HT-29 (cell line): ENCODE measurements around the gene C20orf144. TPM values are rescaled to one million over a fixed set of nuclear protein-coding genes. Genes with fewer than 3 reads are reported as not detected.

Experiments used
- DNase-seq: peaks from one replicate; pipeline ENCODE4 v3.0.0-alpha.2; 2015; ENCODE audit warnings: low spot score
- total RNA-seq: library from RNA; depleted of rRNA; stranded (reverse); fragments of >200 nt; shearing (Covaris generic); gene quantifications from 2 replicates; pipeline ENCODE4 v1.2.3, GENCODE V29; 2014

The C20orf144 gene
- total RNA-seq, 1 experiment from 2014 or later, result 0.15 TPM

DNA sequence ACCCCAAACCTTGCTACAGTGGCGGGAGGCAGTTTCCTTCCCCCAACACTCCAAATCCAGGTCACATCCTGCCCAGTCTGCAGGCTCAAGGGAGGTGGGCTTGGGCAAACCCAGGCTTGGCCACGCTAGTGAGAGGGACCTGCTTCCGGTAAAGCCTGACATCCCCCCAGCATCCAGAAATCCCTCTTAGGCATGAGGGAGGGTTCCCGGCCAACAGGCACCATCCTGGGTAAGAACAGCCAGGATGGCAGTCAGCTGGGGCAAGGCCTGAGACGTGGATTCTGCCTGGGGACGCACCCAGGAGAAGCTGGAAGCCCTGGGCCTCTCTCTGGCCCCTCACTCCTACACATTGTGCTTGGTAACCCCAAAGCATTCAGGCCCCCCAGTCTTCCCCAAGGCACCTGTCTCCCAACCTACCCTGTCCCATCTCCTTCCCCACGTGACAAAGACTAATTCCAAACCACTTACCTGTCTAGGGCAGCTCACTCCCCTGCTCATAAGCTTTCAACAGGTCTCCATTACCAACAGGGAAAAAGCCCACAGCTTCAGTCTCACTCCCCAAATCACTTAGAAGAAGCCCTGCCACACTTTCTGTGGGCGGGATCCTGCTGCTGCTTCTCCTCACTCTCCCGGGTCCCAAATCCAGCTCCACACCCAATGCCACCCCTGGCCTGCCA is 2.1 kb downstream of the C20orf144 start:
- DNase-seq, result no peak

DNA sequence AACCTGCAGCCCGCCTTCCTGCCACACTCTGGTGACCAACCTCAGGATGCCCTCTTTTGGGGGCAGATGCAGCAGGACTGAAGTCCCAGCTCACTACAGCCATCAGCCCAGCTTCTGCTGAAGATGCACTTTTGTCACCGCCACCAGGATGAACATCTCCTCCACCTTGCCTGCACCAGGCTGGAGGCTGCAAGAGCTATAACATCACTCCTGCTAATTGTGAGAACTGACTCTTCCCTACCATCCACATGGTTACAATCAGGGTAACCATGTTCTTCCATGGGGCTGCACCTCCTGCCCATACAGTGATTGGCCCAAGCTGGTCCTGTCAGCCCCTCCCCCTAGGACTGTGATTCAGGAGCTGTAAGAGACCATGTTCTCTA is 2.6 kb downstream of the C20orf144 start:
- no peak for DNase-seq

DNA sequence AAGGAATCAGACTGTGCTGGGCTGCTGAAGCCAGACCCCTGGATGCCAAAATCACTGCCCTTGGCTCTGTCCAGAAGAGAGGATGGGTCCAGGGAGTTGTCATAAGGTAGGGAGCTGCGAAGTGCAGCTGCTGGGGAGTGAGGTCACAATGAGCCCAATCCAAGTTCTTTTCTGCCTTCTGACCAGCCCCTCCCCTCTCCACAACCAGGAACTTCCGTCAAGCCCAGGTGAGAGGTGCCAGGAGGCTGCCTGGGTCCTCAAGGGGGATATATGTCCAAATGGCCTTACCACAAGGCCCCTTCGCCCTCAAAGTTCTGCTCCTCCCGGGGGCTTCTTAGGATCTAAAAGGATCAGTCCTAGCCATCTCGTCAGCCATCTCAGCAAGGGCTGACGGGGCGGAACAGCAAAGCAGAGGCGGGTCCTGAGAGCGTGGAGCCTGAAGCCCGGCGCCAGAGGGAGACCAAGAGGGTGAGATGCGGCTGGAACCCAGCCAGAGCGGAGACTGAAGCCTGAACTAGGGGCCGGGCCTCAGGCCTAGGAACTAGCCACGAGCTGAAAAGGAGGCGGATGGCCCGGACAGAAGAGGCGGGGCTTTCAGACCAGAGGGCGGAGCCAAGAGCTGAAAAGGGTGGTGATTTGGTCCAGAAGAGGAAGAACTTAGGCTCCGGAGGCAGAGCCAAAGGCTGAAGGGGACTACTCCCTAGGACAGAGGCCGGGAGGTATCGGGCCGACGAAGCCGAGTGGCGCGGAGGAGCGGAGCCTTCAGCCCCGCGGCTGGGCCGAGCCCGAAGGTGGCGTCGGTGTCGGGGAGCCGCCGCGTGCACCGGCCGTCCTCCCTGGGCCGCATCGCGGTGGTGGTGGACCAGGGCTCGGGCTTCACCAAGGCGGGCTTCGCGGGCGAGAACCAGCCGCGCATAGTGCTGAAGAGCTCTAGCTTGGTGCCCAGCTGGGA is 4.4 kb downstream of the C20orf144 start, which contains the start of gene ACTL10:
ACTL10 (plus strand) TSS at position 651 of the 952 bp plus-strand sequence. CDS start 555 bp downstream, outside the sequence.
- peak; percentile 100 for DNase-seq

DNA sequence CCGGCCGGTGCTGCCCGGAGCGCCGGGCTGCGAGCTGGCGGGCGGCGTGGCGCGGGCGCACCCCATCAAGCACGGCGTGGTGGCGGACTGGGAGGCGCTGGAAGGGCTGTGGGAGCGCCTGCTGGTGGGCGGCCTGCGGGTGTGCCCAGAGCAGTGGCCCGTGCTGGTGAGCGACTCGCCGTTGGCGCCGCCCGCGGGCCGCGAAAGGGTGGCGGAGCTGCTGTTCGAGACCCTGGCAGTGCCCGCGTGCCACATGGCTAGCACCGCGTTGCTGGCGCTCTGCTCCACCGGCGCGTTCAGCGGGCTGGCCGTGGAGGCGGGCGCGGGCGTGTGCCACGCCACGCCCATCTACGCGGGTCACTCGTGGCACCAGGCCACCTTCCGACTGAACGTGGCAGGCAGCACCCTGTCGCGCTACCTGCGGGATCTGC is 5.1 kb downstream of the C20orf144 start:
- no peak for DNase-seq

DNA sequence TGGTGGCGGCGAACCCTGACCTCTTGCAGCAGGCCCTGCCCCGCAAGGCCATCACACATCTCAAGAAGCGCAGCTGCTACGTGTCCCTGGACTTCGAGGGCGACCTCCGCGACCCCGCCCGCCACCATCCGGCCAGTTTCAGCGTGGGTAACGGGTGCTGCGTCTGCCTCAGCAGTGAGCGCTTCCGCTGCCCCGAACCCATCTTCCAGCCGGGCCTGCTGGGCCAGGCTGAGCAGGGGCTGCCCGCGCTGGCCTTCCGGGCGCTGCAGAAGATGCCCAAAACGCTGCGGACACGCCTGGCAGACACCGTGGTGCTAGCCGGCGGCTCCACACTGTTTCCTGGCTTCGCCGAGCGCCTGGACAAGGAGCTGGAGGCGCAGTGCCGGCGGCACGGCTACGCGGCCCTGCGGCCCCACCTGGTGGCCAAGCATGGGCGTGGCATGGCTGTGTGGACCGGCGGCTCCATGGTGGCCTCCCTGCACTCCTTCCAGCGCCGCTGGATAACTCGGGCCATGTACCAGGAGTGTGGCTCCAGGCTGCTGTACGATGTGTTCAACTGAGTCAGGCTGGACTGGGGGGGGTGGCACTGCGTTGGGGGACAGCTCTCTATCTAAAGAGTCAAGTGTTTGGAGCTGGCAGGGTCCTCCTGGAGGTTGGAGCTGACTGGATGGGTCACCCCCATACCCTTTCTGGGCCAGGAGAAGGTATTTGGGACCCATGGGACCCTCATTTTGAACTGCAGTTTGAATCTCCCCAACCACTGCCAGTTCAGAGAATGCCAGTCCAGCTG is 5.7 kb downstream of the C20orf144 start:
- DNase-seq, result peak; percentile 95

DNA sequence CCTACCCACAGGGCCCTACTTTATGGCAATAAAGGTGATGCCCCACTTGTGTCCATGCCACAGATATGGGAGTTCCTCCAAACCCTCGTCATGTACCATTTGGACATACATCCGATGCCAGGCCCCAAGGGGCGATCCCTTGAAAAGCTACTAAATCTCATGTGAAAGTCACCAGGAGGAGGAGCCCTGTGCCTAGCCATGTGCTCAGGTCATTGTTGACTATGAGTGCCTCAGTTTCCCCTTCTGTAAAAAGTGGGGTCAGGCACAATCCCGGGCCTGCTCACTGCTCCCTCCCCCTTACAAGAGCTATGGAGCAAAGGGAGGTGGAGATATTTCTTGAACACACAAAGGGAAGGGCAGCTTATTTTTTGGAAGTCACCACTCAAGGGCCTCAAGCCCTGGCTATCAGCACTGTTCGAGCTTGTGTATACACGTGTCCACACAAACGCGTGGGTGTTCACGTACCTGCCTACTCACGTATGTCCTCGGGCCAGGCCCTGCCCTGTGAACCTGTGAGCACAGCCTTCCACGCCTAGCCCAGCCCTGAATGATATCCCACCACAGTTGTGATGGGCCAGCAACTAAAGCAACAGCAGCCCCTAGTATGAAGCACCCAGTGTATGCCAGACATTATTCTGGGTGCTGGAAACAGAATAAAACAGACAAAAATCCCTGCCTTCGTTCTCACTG is 6.5 kb downstream of the C20orf144 start:
- no peak for DNase-seq

DNA sequence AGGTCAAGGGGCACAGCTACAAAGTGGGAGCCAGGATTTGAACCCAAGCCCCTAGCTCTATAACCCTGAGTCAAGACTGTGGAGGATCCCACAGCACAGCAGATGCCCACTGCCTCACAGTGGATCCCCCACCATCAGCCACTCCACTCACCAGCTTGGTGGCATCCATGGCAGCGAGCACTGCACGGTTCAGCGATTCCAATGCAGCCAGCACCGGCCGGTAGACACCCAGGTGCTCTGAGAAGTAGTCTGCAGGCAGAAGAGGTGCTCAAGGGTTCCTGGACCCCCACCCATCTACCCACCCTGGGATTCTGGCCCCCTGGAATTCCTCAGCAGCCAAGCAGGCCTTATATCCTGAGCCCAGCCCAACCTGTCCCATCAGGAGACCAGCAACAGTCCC is 7.1 kb downstream of the C20orf144 start:
- DNase-seq, result no peak

DNA sequence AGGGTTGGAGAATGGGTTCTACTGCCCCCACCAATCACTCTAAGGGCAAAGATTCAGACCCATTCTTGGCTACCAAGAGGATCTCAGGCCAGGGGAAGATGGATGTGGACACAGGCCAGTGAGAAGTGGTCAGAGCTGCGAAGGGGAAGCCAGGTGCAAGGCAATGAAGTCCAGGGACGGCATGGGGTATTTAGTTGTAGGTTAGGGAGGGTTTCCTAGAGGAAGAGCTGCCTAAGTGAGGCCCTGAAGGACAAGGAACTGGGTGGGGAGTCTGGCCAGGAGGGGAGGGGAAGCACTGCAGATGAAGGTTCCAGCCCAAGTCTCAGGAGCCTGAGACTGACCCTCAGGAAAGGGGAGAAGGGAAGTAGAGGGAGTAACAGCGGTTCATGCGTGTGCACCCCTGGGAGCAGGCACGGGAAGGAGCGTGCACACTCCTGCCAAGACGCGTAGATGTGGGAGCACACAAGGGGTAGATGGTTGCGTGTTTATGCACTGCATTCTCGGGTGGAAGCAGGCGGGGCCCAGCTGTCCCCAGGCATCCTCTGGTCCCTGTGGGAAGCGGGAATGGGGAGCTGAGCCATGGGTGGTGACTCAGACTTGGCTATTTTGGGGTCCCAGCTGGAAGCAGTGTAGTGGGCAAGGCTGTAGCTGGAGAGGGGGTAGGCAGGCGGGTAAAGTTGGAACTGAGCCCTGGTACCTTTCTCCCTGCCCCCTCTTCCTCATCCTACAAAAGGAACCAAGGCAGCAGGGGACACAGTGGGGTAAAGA is 7.9 kb downstream of the C20orf144 start:
- no peak for DNase-seq

DNA sequence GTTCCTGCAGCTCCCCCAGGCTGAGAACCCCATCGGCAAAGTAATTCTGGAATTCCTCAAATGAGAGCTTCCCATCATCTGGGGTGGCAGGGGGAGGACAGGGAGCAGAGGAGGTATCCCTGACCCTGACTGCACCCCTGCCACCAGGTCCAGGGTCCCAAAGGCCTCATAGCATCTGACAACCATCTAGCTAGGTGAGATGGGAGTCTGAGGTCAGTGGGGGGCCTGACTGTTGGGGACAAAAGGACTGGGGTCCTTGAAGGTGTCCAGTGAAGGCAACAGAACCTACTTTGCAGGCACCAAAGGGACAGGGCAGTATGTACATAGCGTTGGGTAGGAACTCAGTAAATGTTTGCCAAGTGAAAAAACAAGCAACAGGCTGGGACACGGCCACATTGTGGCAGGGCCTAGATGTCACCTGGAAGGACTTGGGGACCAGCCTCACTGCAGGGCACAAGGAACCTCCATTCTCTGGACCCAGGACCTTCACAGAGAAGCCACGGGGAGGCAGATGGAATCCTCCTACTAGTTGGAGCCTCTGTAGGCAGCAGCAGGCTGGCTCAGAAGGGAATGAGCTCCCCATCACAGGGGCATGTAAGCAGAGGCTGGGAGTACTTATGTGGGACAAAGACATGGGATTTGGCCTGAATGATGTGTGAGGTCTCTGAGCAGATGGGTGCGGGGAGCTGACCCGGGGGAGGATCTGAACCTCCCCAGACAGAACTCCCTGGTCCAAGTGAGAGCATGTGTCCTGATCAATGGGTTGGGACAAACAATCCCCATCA is 8.8 kb downstream of the C20orf144 start:
- no peak for DNase-seq

DNA sequence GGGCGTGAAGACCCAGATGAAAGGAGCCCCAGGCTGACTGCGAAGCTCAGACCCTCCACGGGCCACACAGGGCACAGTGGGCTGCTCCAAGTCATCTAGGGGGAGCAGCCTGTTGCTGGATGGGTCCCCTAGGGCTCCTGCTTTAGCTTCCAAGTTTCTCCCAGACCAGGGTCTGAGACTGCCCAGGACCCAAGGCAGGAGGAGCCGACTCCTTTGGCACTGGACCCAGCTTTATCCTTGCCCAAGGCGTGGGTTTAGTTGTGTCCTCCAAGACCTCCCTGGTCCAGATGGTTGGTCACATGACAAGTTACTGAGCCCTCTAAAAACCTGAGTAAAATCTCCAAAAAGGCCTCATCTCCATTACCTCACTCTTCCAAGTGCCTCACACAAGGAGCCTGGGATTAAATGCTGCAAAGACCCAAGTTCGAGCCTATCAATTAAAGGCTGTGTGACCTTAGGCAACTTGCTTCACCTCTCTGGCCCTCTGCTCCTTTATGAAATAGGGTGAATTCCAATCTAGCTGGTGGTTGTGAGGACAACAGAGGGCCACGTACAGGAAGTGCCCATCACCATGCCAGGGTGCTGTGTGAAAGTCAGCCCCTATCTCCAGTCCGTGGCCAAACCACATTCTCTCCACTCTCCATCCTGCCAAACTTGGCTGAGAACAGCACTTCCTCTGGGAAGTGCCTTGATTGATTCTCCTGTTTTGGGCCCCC is 9.6 kb downstream of the C20orf144 start:
- DNase-seq, result no peak

DNA sequence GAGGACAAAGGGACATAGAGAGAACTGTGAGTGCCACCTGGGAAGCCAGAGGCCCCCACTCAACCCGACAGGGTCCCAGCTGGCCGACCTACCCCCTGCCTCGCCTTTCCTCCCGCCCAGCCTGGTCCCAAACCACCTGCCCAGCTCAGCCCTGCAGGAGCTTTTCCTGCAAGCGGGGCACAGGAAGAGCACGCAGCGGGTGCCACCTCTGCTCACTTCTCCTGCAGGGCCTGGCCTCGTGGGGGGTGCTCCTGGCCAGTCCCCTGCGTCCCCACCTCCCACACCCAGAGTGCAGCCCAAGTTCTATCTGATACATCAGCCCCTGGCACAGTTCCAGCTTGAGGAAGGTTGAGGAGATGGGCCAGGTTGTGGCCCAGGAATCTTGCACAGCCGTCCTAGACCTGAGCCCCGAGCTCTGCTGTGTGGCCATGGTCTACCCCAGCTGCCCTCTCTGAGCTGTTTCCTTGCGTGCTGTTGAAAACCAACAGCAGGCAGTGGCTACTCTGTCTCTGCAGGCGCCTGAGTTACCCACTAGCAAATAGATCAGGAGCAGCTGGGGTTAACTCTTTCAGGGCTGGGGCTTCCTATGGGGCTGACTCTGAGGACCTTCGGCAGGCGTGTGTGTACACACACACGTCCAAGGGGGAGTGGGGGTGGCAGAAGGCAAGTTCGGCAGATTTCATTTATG is 10.4 kb downstream of the C20orf144 start:
- DNase-seq, result peak; percentile 17

DNA sequence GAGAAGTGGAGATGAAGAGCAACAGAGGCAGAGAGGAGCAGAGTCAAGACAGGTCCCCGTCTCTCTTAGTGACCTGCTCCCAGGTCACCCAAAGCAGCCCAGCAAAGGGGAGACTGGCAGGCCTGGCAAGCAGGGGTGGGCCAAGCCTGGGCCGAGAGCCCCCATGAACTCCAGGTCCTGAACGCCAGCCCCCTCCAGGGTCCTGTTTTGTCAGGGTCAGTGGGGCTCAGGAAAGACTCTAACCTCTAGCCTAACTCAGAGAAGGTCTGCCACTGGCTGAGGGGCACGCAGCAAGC is 10.9 kb downstream of the C20orf144 start:
- DNase-seq, result no peak

DNA sequence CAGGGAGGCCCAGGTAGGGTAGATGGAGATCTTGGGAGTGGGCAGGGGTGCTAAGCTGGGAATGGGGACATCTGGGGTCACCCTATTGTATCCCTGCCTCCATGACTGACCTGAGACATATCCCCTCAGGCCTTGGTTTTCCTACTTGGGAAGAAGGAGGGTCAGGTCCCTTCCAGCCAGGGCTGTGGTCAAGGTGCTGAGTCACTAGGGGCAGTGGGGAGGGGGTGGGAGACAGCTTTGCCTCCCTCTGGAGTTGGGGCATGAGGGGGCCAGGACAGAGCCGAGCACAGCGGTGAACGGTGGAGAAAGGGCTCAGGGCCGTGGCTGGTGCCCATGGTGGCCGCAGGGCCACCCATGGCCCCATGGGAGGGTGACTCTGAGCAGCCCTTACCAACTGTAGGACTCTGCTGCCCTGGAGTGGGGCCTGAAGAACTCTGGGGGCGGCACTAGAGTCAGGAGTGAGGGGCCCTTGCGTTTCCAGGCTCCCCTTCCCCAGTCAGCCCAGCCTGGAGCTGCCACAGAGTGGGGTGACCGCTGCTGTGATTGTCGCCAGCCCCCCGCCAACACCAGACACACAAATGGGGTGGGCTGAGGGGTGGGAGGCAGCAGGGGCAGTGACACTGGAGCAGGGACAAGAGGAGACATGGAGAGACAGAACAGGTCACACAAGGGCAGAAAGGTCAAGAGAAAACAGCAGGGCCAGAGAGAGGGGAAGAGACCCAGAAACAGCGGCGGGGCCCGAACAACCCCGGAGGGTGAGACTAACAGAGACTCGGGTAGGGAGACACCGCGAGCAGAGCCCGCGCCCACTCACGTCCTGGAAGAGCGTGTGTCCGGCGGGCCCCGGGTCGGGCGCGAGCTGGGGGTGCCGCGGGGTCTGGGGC is 11.5 kb downstream of the C20orf144 start:
- peak; percentile 44 for DNase-seq

DNA sequence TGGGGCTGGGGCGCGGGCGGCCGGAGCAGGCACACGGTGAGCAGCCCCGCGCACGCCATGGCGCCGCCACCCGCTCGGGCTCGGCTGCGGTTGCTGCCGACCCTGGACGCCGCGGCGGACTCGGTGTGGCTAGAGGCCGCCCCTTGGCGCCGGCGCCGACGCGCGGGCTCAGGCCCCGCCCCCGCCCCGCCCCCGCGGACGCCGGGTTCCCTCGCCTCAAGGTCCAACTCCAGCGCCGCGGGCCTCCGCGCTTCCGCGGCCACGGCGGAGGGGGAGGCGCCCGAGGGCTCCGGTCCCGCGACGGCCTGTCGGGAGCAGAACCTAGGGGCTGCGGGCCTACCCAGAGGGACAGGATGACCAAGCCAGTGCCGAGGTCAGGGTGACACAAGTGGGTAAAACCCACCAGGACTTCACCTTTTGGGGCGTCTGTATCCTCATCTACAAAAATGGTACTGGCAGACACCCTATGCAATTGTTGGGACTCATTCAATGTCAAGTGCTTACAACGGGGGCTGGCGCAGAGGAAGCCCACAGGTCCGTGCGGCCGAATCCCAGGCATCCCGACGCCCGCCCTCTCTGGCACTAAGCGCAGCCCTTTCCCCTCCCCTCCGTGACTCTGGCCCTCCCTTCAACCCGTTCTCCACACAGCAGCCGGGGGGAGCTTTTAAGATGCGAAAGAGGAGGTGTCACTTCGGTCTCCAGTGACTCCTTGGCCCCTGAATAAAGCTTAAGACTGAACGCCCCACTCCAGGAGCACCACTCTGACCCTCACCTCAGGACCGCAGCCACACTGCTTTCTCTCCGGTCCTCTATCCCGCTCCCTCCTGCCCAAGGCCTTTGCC is 12.4 kb downstream of the C20orf144 start, which contains the start of gene NECAB3:
NECAB3 (minus strand) TSS at position 135 of the 842 bp plus-strand sequence; CDS start at position 59, 76 bp downstream.
- DNase-seq, result peak; percentile 81

DNA sequence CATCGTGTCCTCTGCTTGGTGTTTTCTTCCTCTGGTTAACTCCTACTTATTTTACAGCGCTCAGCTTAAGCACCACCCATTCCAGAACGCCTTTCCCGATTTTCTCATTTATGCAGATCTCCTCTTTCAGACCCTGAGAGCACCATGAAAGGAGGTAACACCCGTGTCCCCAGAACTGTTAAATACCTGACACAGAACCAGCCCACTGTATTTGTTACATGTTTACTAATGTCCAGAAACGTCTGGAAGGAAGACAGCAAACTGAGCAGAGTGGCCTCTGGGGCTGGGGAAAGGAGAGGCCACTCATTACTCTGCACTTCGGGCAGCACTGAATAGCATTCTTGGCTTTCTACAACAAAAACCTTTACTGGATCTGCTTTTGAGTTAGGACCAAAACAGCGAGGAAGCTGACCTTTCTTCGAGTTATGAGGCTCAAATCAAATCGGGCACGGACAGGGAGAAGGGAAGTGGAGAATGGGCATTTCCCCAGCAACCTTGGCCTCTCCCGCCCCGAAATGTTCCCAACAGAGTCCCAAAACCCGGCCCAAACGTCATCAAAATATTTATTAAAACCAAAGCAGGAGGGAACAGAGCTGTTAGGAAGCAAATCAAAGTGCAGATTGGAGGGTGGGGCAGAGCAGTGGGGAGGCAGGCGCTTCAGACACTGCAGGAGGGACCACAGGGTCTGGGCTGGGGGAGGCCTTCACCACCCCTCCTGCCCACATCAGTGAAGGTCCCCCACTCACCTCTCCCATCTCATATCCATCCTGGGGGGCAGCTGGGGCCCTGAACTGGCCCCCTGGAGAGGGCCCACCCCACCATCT is 13.2 kb downstream of the C20orf144 start:
- DNase-seq, result no peak

DNA sequence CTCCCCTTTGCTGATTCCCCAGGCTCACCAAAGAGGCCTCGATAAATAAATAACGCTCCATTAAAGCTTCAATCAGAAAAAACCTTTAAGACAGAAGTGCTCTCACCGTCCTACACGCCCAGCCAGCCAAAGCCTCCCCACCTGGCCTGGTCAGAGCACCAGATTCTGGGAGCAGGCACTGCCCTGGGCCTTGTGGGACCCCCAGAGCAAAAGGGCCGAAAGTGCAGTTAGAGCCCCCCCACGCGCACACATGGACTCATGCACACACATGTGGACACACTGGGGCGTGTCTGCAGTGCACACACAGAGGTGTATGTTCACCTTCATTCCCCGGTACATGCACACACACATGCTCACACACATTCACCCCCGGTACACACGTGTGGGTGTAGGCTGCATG is 14.0 kb downstream of the C20orf144 start:
- no peak for DNase-seq
